Fibroblast of skin of abdomen (primary cell): ENCODE measurements around the gene SYPL1.

Source experiments
- DNase-seq: peaks from one replicate; pipeline ENCODE4 v3.0.0-alpha.2; 2013

The SYPL1 gene

GRCh38 chr7:106065575-106066500, 46.3 kb downstream of the SYPL1 start:
- no peak for DNase-seq

- DNase-seq, result peak; percentile 90
Measured at GRCh38 chr7:106064771-106065574, 47.1 kb downstream of the SYPL1 start.

- no peak for DNase-seq
Measured at GRCh38 chr7:106064316-106064715, 47.8 kb downstream of the SYPL1 start.

- DNase-seq, result no peak
Measured at GRCh38 chr7:106063692-106064091, 48.4 kb downstream of the SYPL1 start.

DNA sequence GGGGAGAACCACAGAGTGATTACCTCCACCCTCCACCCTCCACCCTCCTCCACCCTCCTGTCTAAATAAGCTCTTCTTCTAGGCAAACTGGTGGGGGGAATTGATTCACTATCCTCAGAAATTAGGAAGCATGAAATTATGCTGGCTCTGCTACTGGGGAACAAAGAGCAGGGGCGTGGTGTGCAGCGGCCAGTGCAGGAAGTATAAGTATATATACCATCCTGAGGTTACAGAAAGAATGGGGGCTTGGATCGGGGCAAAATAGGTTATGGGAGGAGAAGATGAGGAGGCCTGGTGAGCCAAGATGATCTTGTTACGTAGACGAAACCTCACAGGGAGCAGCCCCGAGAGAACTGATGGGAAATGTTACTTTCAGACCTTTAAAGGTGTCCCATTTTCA, 49.1 kb downstream of the SYPL1 start:
- DNase-seq, result no peak

DNA sequence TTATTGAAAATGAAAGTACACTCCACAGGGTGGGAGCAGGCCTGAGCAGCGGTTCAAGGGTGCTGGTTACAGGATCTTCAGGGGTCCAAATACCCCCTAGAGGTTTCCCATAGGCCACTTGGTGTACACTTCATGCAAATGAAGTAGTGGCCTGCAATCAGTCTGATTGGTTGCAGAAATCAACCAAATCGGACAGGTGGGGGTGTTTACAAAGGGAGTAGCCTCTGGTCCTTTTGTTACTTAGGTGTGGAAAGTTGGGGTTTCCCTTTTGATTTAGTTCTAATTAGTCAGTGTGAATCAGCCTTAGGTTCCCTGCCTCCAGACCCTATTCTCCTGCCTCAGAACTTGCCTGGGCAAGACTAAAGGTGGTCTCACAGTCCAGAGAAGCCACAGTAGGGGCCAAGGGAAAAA, 49.6 kb downstream of the SYPL1 start:
- DNase-seq, result no peak

DNA sequence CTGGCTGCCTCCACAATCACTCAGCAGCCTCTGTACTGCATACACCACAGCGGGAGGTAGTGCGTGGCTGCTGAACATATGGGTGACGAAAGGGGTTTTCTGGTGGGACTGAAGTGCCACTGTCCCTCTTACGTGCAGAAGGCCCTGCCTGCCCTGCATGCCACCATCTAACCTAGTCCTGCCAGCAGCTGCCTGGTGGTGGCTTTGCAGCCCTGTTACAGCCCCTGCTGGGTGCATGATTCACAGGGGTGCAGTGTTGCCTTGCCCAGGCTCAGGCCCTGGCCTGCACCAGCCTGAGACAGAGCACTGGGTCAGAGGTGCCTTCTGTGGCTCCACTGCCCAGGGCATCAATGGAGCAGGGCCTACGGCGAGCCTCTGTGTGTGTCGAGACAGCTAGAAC, 50.1 kb downstream of the SYPL1 start:
- no peak for DNase-seq

- no peak for DNase-seq
Measured at GRCh38 chr7:106061301-106061979, 50.7 kb downstream of the SYPL1 start.

- DNase-seq, result no peak
Measured at GRCh38 chr7:106060394-106060920, 51.7 kb downstream of the SYPL1 start.

DNA sequence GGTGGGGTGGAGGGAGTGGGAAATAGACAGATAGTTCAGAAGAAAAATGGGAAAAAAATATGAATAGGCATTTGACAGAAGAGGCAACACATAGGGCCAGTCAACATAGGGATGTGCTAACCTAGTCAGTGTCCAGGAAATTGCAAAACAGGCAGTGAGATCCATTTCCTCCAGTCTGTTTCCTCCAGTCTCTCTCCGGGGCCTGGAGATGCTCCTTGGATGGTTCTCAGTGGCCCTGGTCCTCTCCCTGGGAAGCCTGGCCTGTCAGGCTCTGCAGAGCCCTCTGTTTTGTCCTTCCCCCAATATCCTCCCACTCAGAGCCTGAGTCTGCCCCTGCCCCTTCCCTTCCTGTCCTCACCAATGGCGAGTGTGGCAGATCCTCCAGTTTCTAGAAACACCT, 52.6 kb downstream of the SYPL1 start:
- DNase-seq, result no peak

GRCh38 chr7:106058928-106059324, 53.2 kb downstream of the SYPL1 start:
- no peak for DNase-seq

- DNase-seq, result no peak
Measured at GRCh38 chr7:106057962-106058927, 53.9 kb downstream of the SYPL1 start.

- DNase-seq, result no peak
Measured at GRCh38 chr7:106057204-106057961, 54.7 kb downstream of the SYPL1 start.

DNA sequence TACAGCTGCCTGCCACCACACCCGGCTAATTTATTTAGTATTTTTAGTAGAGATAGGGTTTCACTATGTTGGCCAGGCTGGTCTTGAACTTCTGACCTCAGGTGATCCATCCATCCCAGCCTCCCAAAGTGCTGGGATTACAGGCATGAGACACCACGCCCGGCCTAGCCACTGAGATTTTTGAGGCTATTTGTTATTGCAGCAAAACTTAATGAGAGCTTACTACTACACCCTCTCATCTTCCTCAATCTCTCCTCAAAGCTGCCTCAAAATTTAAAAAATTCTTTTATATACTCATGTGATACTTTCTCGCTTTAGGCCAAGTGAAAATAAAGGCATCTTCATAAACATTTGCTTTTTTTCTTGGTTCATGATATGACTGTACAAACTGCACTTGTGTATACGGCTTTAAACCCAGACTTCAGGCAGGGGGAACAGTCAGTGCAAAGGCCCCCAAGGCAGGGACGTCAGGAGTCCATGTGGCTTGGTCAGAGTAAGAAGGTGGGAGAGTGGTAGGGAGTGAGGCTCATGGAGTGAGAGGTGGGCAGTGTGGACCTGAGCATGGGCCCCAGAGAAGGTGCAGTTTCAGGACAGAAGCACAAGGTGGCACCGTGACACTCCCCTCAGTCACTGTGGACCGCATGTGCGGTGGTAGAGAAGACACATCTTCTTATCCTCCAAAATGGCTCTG, 55.5 kb downstream of the SYPL1 start:
- peak; percentile 69 for DNase-seq

- no peak for DNase-seq
Measured at GRCh38 chr7:106054971-106055532, 57.1 kb downstream of the SYPL1 start.

DNA sequence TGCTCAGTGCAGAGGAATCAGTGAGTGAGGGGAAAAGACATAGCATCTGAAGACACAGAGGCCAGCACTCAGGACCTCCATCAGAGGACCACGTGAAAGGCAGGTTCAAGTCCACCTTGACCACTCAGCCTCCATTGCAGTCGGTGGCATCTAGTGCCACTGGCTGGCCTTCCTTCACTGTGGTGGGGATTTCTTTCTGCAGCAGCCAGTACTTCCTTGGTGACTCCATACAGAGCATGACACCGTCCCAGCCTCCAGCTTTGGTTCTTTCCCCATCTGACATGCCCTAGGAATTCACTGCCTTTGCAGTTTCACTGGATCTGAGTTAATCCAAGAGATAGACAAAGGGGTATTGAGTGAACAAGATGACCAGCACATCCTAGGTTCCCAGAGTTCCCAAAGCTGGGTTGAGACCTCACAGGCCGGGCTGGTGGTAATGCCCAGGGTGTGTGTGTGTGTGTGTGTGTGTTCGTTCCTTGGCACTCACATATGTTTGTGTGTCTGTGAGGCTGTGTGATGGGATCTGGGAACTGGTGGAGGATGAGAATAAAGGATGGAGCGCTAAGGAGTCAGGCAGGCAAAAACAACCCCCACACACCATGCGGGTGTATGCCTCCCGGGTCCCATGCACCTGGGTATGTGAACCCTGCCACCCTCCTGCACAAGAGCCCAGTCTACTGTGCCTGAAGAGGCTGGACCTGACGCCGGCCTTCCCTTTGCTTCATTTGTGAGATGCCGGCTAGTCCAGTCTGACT, 57.8 kb downstream of the SYPL1 start:
- DNase-seq, result no peak

DNA sequence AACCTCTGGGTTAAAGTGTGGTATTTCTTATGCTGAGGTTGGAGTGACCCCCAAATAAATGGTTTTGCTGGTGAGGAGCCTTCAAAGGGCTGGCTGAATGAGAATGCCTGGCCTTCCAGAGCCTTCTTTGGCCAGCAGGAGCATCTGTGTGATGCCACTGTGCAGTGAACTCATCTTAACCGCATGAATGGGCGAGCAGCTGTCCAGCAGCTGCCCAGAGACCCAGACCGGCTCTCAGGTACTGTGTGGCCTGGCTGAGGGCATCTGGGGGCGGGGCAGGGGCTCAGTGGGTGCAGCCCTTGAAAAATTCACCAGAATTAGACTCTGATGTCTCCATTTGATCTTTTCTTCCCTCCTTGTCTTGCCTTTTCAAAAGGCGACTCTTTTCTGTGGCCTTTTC, 59.0 kb downstream of the SYPL1 start:
- no peak for DNase-seq

DNA sequence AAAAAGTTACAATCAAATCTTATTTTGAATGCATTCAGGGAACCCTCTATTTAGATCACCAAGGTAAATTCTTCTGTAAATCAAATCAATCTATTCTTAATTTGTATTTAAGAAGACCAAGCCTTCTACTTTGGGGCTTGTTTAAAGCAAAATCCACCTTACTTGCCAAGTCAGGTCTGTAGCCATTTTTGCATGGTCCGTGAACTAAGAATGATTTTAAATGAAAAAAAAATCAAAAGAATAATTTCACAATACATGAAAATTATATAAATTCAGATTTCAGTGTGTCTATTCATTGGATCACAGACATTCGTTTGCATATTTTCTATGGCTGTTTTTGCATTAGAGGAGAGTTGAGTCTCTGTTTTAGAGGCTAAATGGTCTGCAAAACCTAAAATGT, 59.4 kb downstream of the SYPL1 start:
- no peak for DNase-seq

DNA sequence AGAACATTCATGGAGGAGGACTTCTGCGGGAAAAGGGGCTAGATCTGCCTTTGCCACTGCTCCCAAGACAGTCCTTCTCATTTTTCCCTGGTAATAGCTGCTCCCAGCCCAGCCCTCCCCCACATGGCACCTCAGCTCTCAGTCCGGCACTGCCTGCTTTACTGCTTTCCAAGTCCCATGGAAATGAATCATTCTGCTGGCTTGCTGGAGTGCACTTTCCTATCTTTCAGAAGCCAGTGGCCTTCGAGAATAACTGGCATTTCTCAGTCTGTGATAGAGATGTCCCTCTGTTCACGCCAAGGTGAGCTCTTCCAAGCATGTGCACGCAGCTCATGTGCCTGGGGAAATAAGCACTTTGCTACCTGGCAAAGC, 61.4 kb downstream of the SYPL1 start:
- DNase-seq, result peak; percentile 48
